Dendritic cell treated with granulocyte-macrophage colony-stimulating factor and Interleukin-4, amounts not matched to agents 40 ng/mL and 50 ng/mL, for 4 days (primary cell): ENCODE data around the gene PDPK1.
"Not testable (repeated sequence)": the region's sequence is repeated elsewhere in the genome, so short reads cannot be mapped to it uniquely, and the experiment has no call there.

Source experiments
- H3K27ac Mint-ChIP-seq: one replicate; pipeline ENCODE4 v1.8.0; 2022; ENCODE audit warnings: mild to moderate bottlenecking, mixed read lengths
- H3K27me3 Mint-ChIP-seq: one replicate; pipeline ENCODE4 v1.8.0; 2022; ENCODE audit warnings: mild to moderate bottlenecking, mixed read lengths
- H3K36me3 Mint-ChIP-seq: one replicate; pipeline ENCODE4 v1.8.0; 2022; ENCODE audit warnings: low read depth, mixed read lengths
- H3K4me1 Mint-ChIP-seq: one replicate; pipeline ENCODE4 v1.8.0; 2022; ENCODE audit warnings: low read depth, mixed read lengths
- H3K4me3 Mint-ChIP-seq: one replicate; pipeline ENCODE4 v1.8.0; 2022; ENCODE audit warnings: mild to moderate bottlenecking, moderate library complexity, mixed read lengths
- H3K9me3 Mint-ChIP-seq: one replicate; pipeline ENCODE4 v1.8.0; 2022; ENCODE audit warnings: mixed read lengths
- intact Hi-C: fragments of 100-400 bp; cut with micrococcal nuclease; formaldehyde crosslinking; loops from one replicate; pipeline ENCODE4 v1.15.0; 2022

Gene PDPK1

DNA sequence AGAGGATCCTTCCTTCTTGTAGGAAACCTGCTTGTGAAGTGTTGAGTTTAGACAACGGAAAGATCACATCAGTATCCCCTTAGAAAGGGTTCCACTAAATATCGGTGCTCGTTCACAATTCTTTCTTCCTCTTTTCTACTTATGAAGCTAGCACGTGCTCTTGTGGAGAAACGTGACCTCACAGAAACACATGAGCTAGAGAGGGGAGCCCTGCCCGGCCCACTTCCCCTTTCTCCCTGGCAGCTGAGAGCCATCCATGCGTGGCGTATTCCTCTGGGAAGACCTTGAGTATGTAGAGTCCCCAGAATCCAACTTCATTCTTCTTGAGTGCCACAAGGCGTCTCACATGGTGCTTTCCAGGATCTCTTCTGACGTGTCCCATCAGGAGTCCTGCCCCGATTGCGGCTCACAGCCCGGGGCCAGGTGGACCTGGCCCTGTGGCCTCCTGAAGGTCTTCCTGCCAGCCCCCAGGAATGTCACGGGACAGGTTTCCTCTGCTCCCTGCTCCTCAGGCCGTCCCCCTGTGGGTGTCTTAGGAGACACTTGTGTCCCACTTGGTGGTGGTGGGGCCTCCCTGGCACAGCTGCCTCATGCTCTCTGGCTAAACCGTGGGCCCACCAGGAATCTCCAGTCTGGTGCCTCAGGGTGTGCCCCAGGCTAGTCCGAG, 22.4 kb downstream of the PDPK1 start:
- H3K27me3 Mint-ChIP-seq, H3K9me3 Mint-ChIP-seq, intact Hi-C loops, H3K4me3 Mint-ChIP-seq, H3K27ac Mint-ChIP-seq, H3K4me1 Mint-ChIP-seq, H3K36me3 Mint-ChIP-seq: not testable (repeated sequence)

- intact Hi-C loops, H3K36me3 Mint-ChIP-seq, H3K4me3 Mint-ChIP-seq, H3K27me3 Mint-ChIP-seq, H3K9me3 Mint-ChIP-seq, H3K4me1 Mint-ChIP-seq, H3K27ac Mint-ChIP-seq: not testable (repeated sequence)
These were observed 22.9 kb downstream of the PDPK1 start for GRCh38 chr16:2560798-2561133.

- H3K36me3 Mint-ChIP-seq, intact Hi-C loops, H3K4me1 Mint-ChIP-seq, H3K27ac Mint-ChIP-seq, H3K4me3 Mint-ChIP-seq, H3K9me3 Mint-ChIP-seq, H3K27me3 Mint-ChIP-seq: not testable (repeated sequence)
These were observed 29.7 kb downstream of the PDPK1 start for GRCh38 chr16:2567506-2567905.

GRCh38 chr16:2568573-2568972, 30.8 kb downstream of the PDPK1 start:
- H3K4me3 Mint-ChIP-seq, H3K9me3 Mint-ChIP-seq, H3K27ac Mint-ChIP-seq, H3K27me3 Mint-ChIP-seq, H3K4me1 Mint-ChIP-seq, H3K36me3 Mint-ChIP-seq, intact Hi-C loops: not testable (repeated sequence)

DNA sequence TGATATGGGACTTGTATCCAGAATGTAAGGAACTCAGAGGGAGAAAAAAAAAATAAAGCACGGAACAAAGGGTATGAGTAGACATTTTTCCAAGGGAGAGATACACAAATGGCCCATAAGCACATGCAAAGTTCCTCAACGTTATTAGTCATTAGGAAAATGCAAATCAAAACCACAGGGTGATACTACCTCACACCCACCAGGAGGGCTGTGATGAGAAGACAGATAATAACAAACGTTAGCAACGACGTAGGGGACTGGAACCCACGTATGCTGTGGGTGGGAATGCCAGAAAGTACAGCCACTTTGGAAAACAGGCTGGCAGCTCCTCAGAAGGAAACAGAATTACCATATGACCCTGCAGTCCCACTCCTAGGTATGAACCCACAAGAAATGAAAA, 34.9 kb downstream of the PDPK1 start:
- intact Hi-C loops, H3K4me3 Mint-ChIP-seq: not testable (repeated sequence)

DNA sequence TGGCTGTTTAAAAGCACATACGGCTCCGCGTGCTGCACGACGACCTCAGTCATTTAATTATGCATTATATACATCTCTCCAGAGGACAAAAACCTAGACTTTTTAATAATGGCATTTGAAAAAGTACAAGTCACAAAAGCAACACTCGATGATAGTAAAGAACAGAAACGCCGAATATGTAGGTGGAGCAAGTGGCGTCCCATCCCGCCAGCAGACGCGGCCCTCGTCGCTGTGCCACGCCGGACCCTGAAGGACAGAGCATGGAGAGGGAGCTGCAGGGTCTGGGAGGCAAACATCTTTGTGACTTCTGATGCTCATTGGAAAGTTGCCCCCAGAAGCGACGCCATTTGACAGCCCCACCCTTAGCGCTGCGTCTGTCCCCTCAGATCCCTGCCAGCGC, 38.0 kb downstream of the PDPK1 start:
- H3K27me3 Mint-ChIP-seq, H3K36me3 Mint-ChIP-seq, H3K27ac Mint-ChIP-seq, H3K4me1 Mint-ChIP-seq, intact Hi-C loops, H3K4me3 Mint-ChIP-seq, H3K9me3 Mint-ChIP-seq: not testable (repeated sequence)

More for the DNA sequence above, 34.9 kb downstream of the PDPK1 start:
- H3K27me3 Mint-ChIP-seq, H3K36me3 Mint-ChIP-seq, H3K4me1 Mint-ChIP-seq, H3K27ac Mint-ChIP-seq, H3K9me3 Mint-ChIP-seq: not testable (repeated sequence)

GRCh38 chr16:2577044-2577443, 39.2 kb downstream of the PDPK1 start:
- H3K36me3 Mint-ChIP-seq, H3K27me3 Mint-ChIP-seq, H3K27ac Mint-ChIP-seq, H3K4me3 Mint-ChIP-seq, H3K4me1 Mint-ChIP-seq, H3K9me3 Mint-ChIP-seq, intact Hi-C loops: not testable (repeated sequence)

GRCh38 chr16:2578905-2579304, 41.1 kb downstream of the PDPK1 start:
- H3K4me3 Mint-ChIP-seq, H3K36me3 Mint-ChIP-seq, intact Hi-C loops, H3K27ac Mint-ChIP-seq, H3K27me3 Mint-ChIP-seq, H3K4me1 Mint-ChIP-seq, H3K9me3 Mint-ChIP-seq: not testable (repeated sequence)

- intact Hi-C loops, H3K27ac Mint-ChIP-seq: not testable (repeated sequence)
These were observed 42.3 kb downstream of the PDPK1 start for GRCh38 chr16:2580143-2580542.

DNA sequence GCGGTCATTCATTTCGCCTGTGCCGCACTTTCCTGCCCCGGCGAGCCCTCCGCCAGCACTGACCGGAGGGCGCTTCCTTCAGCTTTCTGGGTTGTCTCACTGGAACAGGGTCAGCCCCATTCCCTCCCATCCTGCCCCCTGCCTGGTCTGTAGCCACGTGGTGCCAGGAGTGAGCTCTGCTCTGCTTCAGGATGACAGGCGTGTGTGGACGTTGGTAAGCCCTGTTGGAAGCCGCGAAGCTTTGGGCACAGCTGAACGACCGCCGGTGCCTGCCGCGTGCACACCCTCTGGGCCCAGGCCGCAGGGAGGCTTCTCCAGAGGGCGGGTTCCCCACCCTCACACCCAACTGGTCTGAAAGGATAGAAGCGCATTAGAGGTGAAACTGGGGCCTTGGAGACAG, 43.0 kb downstream of the PDPK1 start:
- intact Hi-C loops, H3K4me1 Mint-ChIP-seq, H3K4me3 Mint-ChIP-seq, H3K9me3 Mint-ChIP-seq, H3K27me3 Mint-ChIP-seq, H3K27ac Mint-ChIP-seq: not testable (repeated sequence)
- H3K36me3 Mint-ChIP-seq, result peaks cover 23% of the 10 kb centered on the region

More at GRCh38 chr16:2580143-2580542, 42.3 kb downstream of the PDPK1 start:
- H3K9me3 Mint-ChIP-seq, H3K27me3 Mint-ChIP-seq, H3K4me3 Mint-ChIP-seq, H3K4me1 Mint-ChIP-seq: not testable (repeated sequence)
- peaks cover 16% of the 10 kb centered on the region for H3K36me3 Mint-ChIP-seq

DNA sequence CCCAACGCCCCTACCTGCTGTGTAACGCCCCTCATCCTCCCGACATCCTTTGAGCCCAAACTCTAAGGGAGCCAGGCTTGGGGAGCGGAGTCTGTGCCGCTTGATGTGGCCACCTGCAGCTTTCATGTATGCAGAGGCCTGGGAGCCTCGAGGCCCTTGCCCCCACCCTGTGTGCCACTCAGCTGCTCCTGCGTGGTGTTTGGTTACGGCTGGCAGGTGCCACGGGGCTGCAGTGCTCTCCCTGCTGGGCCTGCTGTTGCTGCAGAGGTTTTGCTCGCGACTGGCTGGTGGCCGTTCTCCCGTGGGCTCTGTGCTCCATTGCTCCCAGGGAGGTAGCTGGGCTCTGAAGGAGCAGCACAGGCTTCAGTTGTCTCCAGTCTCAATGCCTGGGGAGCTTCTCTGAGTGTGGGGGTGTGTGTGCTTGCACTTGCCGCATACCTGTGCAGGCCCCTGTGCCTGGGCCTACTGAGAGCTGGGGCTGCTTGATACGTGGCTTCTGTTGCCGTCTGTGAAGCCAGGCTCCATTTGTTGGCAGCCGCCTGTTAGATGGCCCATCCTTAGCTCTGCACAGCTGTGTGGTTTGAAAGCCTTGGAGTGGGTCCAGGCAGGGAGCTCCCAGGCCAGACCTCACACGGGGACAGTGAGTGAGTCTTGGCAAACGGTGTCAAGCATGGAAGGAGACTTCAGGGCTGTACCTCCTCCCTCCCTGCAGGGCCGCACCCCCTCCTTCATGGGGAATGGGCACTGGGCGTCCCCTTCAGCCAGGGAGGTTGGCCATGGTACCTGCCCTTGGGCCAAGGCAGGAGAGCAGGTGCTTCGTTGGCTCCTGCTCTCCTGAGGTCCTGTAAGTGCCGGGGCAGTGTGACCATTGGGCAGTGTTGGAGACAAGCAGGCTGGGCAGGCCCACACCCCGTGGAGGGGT, 47.2 kb downstream of the PDPK1 start:
- H3K9me3 Mint-ChIP-seq, result no peaks in the 10 kb centered on the region
- H3K27ac Mint-ChIP-seq, result no peak overlapping the region
- peaks cover 55% of the 10 kb centered on the region for H3K36me3 Mint-ChIP-seq
- intact Hi-C loops, result no loop called here
- no peak overlapping the region for H3K4me3 Mint-ChIP-seq
- H3K27me3 Mint-ChIP-seq, result no peaks in the 10 kb centered on the region
- H3K4me1 Mint-ChIP-seq, result peaks cover 4% of the 10 kb centered on the region

GRCh38 chr16:2585651-2586081, 47.8 kb downstream of the PDPK1 start:
- H3K27ac Mint-ChIP-seq, result no peak overlapping the region
- H3K9me3 Mint-ChIP-seq, result no peaks in the 10 kb centered on the region
- intact Hi-C loops, result no loop called here
- H3K27me3 Mint-ChIP-seq, result no peaks in the 10 kb centered on the region
- H3K4me1 Mint-ChIP-seq, result no peaks in the 10 kb centered on the region
- H3K4me3 Mint-ChIP-seq, result no peak overlapping the region
- H3K36me3 Mint-ChIP-seq, result peaks cover 62% of the 10 kb centered on the region

DNA sequence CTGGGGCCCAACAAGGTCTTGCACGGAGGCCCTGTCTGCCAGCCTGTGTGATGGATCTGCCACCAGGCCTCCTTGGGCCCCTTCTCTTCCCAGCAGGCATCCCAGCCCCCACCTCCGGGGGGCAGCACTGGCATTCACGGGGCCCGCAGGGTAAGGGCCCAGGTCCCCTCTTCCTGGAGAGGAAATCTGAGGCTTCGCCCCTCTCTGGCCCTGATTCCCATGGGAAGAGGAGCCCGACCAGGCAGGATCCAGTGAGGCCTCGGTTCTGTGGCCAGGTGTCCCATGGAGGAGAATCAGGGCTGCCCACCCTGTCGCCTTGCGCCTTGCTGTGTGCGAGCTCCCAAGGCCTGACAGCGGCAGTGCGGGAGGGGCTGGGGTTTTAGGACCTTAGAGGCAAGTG, 48.4 kb downstream of the PDPK1 start:
- intact Hi-C loops, result no loop called here
- Mint-ChIP-seq H3K9me3 (no peaks in the 10 kb centered on the region), H3K27me3 (no peaks in the 10 kb centered on the region), H3K4me1 (no peaks in the 10 kb centered on the region), H3K36me3 (peaks cover 66% of the 10 kb centered on the region), H3K27ac (no peak overlapping the region), H3K4me3 (no peak overlapping the region)

- Mint-ChIP-seq H3K27ac (no peak overlapping the region), H3K9me3 (no peaks in the 10 kb centered on the region), H3K36me3 (peaks cover 71% of the 10 kb centered on the region), H3K27me3 (no peaks in the 10 kb centered on the region), H3K4me3 (no peak overlapping the region), H3K4me1 (no peaks in the 10 kb centered on the region)
- intact Hi-C loops, result no loop called here
These were observed 49.2 kb downstream of the PDPK1 start for GRCh38 chr16:2586901-2587480.
